Endothelial cell of umbilical vein (primary cell): Measurements from ENCODE around the gene SPTLC3. TPM values are rescaled to one million over a fixed set of nuclear protein-coding genes. Genes with fewer than 3 reads are reported as not detected.

Experiments used
- BruUV-seq: library from RNA; stranded (reverse); fragments of 400-500 nt; replicated peaks from 2 replicates; lab custom pipeline; 2021; lab: Mats Ljungman, UMichigan
- CTCF ChIA-PET: fragments of 300-600, 350-600 bp; sonication (Branson Sonifier 250); formaldehyde crosslinking; loops from one replicate; lab custom pipeline; 2021; ENCODE audit warnings: antibody characterized with exemption, inconsistent platforms; lab: Charles Lee
- POLR2A ChIA-PET: fragments of 300-600, 350-600 bp; sonication (Branson Sonifier 250); formaldehyde crosslinking; loops from one replicate; lab custom pipeline; 2021; ENCODE audit warnings: antibody characterized with exemption, inconsistent platforms; lab: Charles Lee
- DNase-seq: peaks from one replicate; pipeline ENCODE4 v3.0.0-alpha.2; 2011; ENCODE audit warnings: low read depth, low spot score
- FAIRE-seq: peaks from 2 replicates; lab custom pipeline; 2011; peaks lifted over from hg19 to GRCh38; lab: Jason Lieb, UNC
- H2AFZ ChIP-seq: 2 replicates; pipeline ENCODE4 v1.6.0; 2012; ENCODE audit warnings: low read depth, low read length, control low read depth, inconsistent platforms
- H3K27ac ChIP-seq: 2 replicates; pipeline ENCODE4 v1.5.1; 2011; ENCODE audit warnings: low read depth, mild to moderate bottlenecking, control low read depth, low read length, moderate library complexity; ENCODE audit not compliant: insufficient read depth
- H3K27me3 ChIP-seq, 2 experiments: 2 replicates each; pipeline versions ENCODE4 v1.6.0 to v1.6.1; 2011; ENCODE audit warnings: low read length in 2 of 2, mixed read lengths in 1 of 2; ENCODE audit not compliant: control insufficient read depth in 2 of 2, insufficient read depth in 2 of 2
- H3K36me3 ChIP-seq, 2 experiments: 2 replicates in 1 of 2; 3 replicates in 1 of 2; pipeline ENCODE4 v1.5.1; 2011; ENCODE audit warnings: low read length in 2 of 2, mild to moderate bottlenecking in 1 of 2, moderate library complexity in 1 of 2; ENCODE audit not compliant: control insufficient read depth in 2 of 2, insufficient read depth in 2 of 2; ENCODE audit errors: extremely low read depth in 1 of 2
- H3K4me1 ChIP-seq: 3 replicates; pipeline ENCODE4 v1.5.1; 2011; ENCODE audit warnings: mild to moderate bottlenecking, low read length; ENCODE audit not compliant: control insufficient read depth, insufficient read depth; ENCODE audit errors: extremely low read depth
- H3K4me2 ChIP-seq: 2 replicates; pipeline ENCODE4 v1.6.1; 2011; ENCODE audit warnings: low read length, control low read depth, mixed read lengths; ENCODE audit not compliant: insufficient read depth
- H3K4me3 ChIP-seq, 3 experiments: fragments of 200-600 bp in 1 of 3; sonication (generic), shearing (Covaris generic) in 1 of 3; replicated peaks in 1 of 3; 2 replicates each; pipeline ENCODE4 v1.5.1; 2011 to 2016; ENCODE audit warnings: control low read depth in 3 of 3, low read length in 3 of 3, mild to moderate bottlenecking in 2 of 3, inconsistent platforms in 1 of 3, low read depth in 1 of 3, moderate library complexity in 1 of 3; ENCODE audit not compliant: insufficient read depth in 1 of 3
- H3K79me2 ChIP-seq: 2 replicates; pipeline ENCODE4 v1.6.0; 2012; ENCODE audit warnings: low read length, inconsistent platforms; ENCODE audit not compliant: control insufficient read depth, insufficient read depth
- H3K9ac ChIP-seq: replicated peaks from 2 replicates; pipeline ENCODE3; 2011; ENCODE audit warnings: low read length, control low read depth; ENCODE audit not compliant: insufficient read depth; ENCODE audit errors: extremely low read depth
- H3K9me1 ChIP-seq: replicated peaks from 3 replicates; pipeline ENCODE4 v1.6.0; 2011; ENCODE audit warnings: mild to moderate bottlenecking, low read length; ENCODE audit not compliant: control insufficient read depth, insufficient read depth; ENCODE audit errors: extremely low read depth
- H3K9me3 ChIP-seq: replicated peaks from 2 replicates; pipeline ENCODE4 v1.5.1; 2012; ENCODE audit warnings: low read length, inconsistent platforms; ENCODE audit not compliant: control insufficient read depth, insufficient read depth
- H4K20me1 ChIP-seq: replicated peaks from 2 replicates; pipeline ENCODE3; 2011; ENCODE audit warnings: mild to moderate bottlenecking, low read length; ENCODE audit not compliant: control insufficient read depth, insufficient read depth; ENCODE audit errors: extremely low read depth
- CTCF ChIP-seq, 2 donors: IDR thresholded peaks; 1 replicate in 1 of 2; 2 replicates in 1 of 2; pipeline ENCODE4 v1.5.1; 2011; ENCODE audit warnings: low read length in 2 of 2, mild to moderate bottlenecking in 2 of 2, moderate library complexity in 2 of 2, control low read depth in 1 of 2, inconsistent platforms in 1 of 2, low read depth in 1 of 2; ENCODE audit not compliant: insufficient read depth in 1 of 2; ENCODE audit errors: extremely low read depth in 1 of 2
- EZH2 ChIP-seq: IDR thresholded peaks from 2 replicates; pipeline ENCODE4 v1.6.1; 2012; ENCODE audit warnings: borderline replicate concordance, low read depth, mild to moderate bottlenecking, moderate library complexity, low read length, inconsistent platforms; ENCODE audit not compliant: severe bottlenecking
- FOS ChIP-seq: IDR thresholded peaks from 2 replicates; pipeline ENCODE4 v1.6.1; 2011; ENCODE audit warnings: mild to moderate bottlenecking, low read length, moderate library complexity, borderline replicate concordance; ENCODE audit not compliant: insufficient read depth
- GATA2 ChIP-seq: IDR thresholded peaks from 2 replicates; pipeline ENCODE4 v1.7.0; 2011; ENCODE audit warnings: low read depth, mild to moderate bottlenecking, moderate library complexity, mixed read lengths, low read length; ENCODE audit not compliant: insufficient read length, insufficient read depth
- JUN ChIP-seq: IDR thresholded peaks from 2 replicates; pipeline ENCODE4 v1.6.1; 2011; ENCODE audit warnings: borderline replicate concordance, low read depth; ENCODE audit not compliant: insufficient read length, insufficient read depth
- MAX ChIP-seq: IDR thresholded peaks from 2 replicates; pipeline ENCODE4 v1.6.1; 2011; ENCODE audit not compliant: insufficient read depth, insufficient read length
- MYC ChIP-seq: IDR thresholded peaks from one replicate; pipeline ENCODE4 v1.6.1; 2011; ENCODE audit warnings: mild to moderate bottlenecking, low read depth, low read length
- POLR2A ChIP-seq: IDR thresholded peaks from 2 replicates; pipeline ENCODE4 v1.6.1; 2012; ENCODE audit warnings: low read depth, mild to moderate bottlenecking, control low read depth, low read length
- POLR2AphosphoS5 ChIP-seq: IDR thresholded peaks from 2 replicates; pipeline ENCODE4 v1.6.1; 2012; ENCODE audit warnings: low read depth, mild to moderate bottlenecking, control low read depth, low read length, moderate library complexity; ENCODE audit not compliant: insufficient read depth
- dilution Hi-C: fragments of 300-500 bp; cut with MboI; formaldehyde crosslinking; loops from one replicate; pipeline ENCODE4 v1.15.0; 2019; ENCODE audit warnings: low sequenced_read_pairs; ENCODE audit not compliant: extremely low pct_ligation_motif_present
- intact Hi-C: fragments of 100-400 bp; cut with micrococcal nuclease; formaldehyde crosslinking; loops from one replicate; pipeline ENCODE4 v1.10.0; 2022
- polyA plus RNA-seq, 4 experiments: library from polyadenylated mRNA; depleted of rRNA in 3 of 4; stranded (reverse) in 3 of 4; unstranded in 1 of 4; fragments of >200 nt; gene quantifications; 2 replicates each; pipeline versions ENCODE4 v1.2.1 to v1.2.3, GENCODE V29; 2011 to 2012; ENCODE audit warnings: missing spikeins in 1 of 4
- total RNA-seq: library from RNA; stranded (reverse); gene quantifications from 2 replicates; pipeline ENCODE4 v1.2.3, GENCODE V29; 2021

Gene SPTLC3
- total and polyA plus RNA-seq, 2 donors (not counting 3 experiments of a cell fraction or from before 2014, with no cell fraction given): 0.29 to 0.35 TPM

DNA sequence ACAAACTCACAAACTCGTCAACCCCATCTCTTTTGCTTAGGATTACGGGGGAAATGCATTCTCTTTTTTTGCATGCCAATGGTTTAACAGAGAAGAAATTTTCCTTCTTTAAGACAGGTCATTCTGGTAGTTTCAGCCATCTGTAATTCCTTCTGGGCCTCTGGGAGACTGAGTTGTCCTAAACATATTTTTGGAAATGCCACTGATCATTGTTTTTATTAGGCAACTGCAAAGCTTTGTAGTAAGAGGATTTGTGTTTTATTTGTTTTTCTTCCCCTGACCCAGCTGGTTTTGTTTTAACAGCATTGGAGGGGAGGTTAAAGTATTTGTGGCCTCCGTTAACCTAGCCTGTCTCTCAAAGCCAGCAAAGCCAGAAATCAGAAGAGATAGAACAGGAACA, 139.2 kb downstream of the SPTLC3 start:
- no peaks in the 10 kb centered on the region for H3K4me1 ChIP-seq
- DNase-seq: no peak
- no peak for FAIRE-seq
- intact Hi-C loops (no loop called here), dilution Hi-C loops (no loop called here)
- no peaks in the 10 kb centered on the region for H3K9me3 ChIP-seq
- ChIA-PET POLR2A (no interaction called here), CTCF (no interaction called here)
- H3K4me3 ChIP-seq: no peak overlapping the region
- H3K79me2 ChIP-seq: no peaks in the 10 kb centered on the region
- BruUV-seq: no TSS peak
- no peaks in the 10 kb centered on the region for H3K27me3 ChIP-seq
- no peaks in the 10 kb centered on the region for H4K20me1 ChIP-seq
- no peak overlapping the region for H3K27ac ChIP-seq
- no peaks in the 10 kb centered on the region for H3K36me3 ChIP-seq
- no peak overlapping the region for H3K4me2 ChIP-seq
- H2AFZ ChIP-seq: no peak overlapping the region
- no peaks in the 10 kb centered on the region for H3K9me1 ChIP-seq
- no peak overlapping the region for H3K9ac ChIP-seq
- TF ChIP-seq POLR2AphosphoS5 (no peak), JUN (no peak), POLR2A (no peak), MYC (no peak), GATA2 (no peak), CTCF (IDR thresholded peaks at IDR 0.05; ENCODE audit: extremely low read depth in 1 of 2, insufficient read depth in 1 of 2, low read depth in 1 of 2, low read length in 2 of 2) (no peak), FOS (no peak), EZH2 (no peak), MAX (no peak)
